GM21576 (cell line): Measurements from ENCODE around the gene LONP1.
"Not testable (repeated sequence)": the region's sequence is repeated elsewhere in the genome, so short reads cannot be mapped to it uniquely, and the experiment has no call there.

Experiments used
- ATAC-seq: cut with Tn5 transposase; IDR thresholded peaks from one replicate; pipeline ENCODE4 v1.9.1; 2021; ENCODE audit warnings: mild to moderate bottlenecking, moderate library complexity; ENCODE audit not compliant: unreplicated experiment

Gene LONP1

GRCh38 chr19:5719961-5720790 is at the start of gene LONP1, which contains the start of gene CATSPERD:
TSS of gene LONP1 (minus strand) at chr19:5720146. CDS start at chr19:5720132, 14 bp downstream.
TSS of gene CATSPERD (plus strand) at chr19:5720637. CDS start at chr19:5720738, 101 bp downstream.
- peak; percentile 75 for ATAC-seq

GRCh38 chr19:5767949-5768348 is 48.0 kb upstream of the LONP1 start:
- ATAC-seq = no peak

GRCh38 chr19:5765220-5765619 is 45.3 kb upstream of the LONP1 start:
- no peak for ATAC-seq

GRCh38 chr19:5762608-5763217 is 42.8 kb upstream of the LONP1 start:
- no peak for ATAC-seq

- ATAC-seq = no peak
Measured at GRCh38 chr19:5753743-5754142, 33.8 kb upstream of the LONP1 start.

- no peak for ATAC-seq
Measured at GRCh38 chr19:5751709-5752108, 31.8 kb upstream of the LONP1 start.

- no peak for ATAC-seq
Measured at GRCh38 chr19:5749505-5749904, 29.6 kb upstream of the LONP1 start.

- not testable (repeated sequence) for ATAC-seq
Measured at GRCh38 chr19:5748920-5749319, 29.0 kb upstream of the LONP1 start.

GRCh38 chr19:5744999-5745398 is 25.1 kb upstream of the LONP1 start:
- ATAC-seq = not testable (repeated sequence)

- ATAC-seq = no peak
Measured at GRCh38 chr19:5743630-5744029, 23.7 kb upstream of the LONP1 start.

- no peak for ATAC-seq
Measured at GRCh38 chr19:5742051-5742450, 22.1 kb upstream of the LONP1 start.

GRCh38 chr19:5738423-5738822 is 18.5 kb upstream of the LONP1 start:
- no peak for ATAC-seq

GRCh38 chr19:5733172-5733571 is 13.2 kb upstream of the LONP1 start:
- not testable (repeated sequence) for ATAC-seq

GRCh38 chr19:5727453-5728050 is 7.6 kb upstream of the LONP1 start:
- ATAC-seq = no peak

- no peak for ATAC-seq
Measured at GRCh38 chr19:5719274-5719960, 529 bp downstream of the LONP1 start.

GRCh38 chr19:5718579-5719273 is 1.2 kb downstream of the LONP1 start:
- ATAC-seq = no peak

GRCh38 chr19:5718037-5718578 is 1.8 kb downstream of the LONP1 start:
- ATAC-seq = no peak

GRCh38 chr19:5717215-5717935 is 2.6 kb downstream of the LONP1 start:
- no peak for ATAC-seq

- no peak for ATAC-seq
Measured at GRCh38 chr19:5714816-5715215, 5.1 kb downstream of the LONP1 start.

GRCh38 chr19:5713228-5713627 is 6.7 kb downstream of the LONP1 start:
- no peak for ATAC-seq
